ENCODE measurements around the gene FTO. TPM values are rescaled to one million over a fixed set of nuclear protein-coding genes. Genes with fewer than 3 reads are reported as not detected.

Gene FTO
- total RNA-seq, 6 experiments from 2014 or later: 93.7 to 107 (median 105) TPM

DNA sequence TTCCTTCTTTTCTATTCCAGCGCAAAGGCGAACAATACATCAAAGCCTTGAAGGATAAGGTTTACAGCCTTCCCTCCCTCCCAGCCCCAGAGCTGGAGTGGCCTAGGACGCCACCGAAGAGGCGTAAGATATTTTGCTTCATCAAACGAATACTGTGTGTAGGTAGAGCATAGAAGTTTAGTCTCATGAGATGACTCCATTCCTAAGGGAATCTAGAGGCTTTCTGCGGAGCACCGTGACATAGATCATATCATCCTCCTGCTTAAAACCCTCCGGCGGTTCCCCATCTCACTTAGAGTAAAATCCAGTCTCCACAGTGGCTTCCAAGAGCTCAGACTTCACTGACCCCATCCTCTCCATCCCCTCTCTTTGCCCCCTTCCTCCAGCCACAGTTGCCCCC is 390.7 kb downstream of the FTO start:
- Mint-ChIP-seq H3K36me3 (ENCODE audit: low read depth) (0 out of 2 replicates have a peak, but pooled peaks cover under 1% of the 10 kb centered on the region), H3K4me1 (ENCODE audit: low read depth) (no peaks in the 10 kb centered on the region), H3K9me3 (no peaks in the 10 kb centered on the region), H3K27ac (no peak overlapping the region), H3K4me3 (no peak overlapping the region), H3K27me3 (ENCODE audit: insufficient read depth) (no peaks in the 10 kb centered on the region)
- TF ChIP-seq, protein P1, sequence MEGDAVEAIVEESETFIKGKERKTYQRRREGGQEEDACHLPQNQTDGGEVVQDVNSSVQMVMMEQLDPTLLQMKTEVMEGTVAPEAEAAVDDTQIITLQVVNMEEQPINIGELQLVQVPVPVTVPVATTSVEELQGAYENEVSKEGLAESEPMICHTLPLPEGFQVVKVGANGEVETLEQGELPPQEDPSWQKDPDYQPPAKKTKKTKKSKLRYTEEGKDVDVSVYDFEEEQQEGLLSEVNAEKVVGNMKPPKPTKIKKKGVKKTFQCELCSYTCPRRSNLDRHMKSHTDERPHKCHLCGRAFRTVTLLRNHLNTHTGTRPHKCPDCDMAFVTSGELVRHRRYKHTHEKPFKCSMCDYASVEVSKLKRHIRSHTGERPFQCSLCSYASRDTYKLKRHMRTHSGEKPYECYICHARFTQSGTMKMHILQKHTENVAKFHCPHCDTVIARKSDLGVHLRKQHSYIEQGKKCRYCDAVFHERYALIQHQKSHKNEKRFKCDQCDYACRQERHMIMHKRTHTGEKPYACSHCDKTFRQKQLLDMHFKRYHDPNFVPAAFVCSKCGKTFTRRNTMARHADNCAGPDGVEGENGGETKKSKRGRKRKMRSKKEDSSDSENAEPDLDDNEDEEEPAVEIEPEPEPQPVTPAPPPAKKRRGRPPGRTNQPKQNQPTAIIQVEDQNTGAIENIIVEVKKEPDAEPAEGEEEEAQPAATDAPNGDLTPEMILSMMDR (IDR thresholded peaks at IDR 0.05): no peak
- DNase-seq: no peak

DNA sequence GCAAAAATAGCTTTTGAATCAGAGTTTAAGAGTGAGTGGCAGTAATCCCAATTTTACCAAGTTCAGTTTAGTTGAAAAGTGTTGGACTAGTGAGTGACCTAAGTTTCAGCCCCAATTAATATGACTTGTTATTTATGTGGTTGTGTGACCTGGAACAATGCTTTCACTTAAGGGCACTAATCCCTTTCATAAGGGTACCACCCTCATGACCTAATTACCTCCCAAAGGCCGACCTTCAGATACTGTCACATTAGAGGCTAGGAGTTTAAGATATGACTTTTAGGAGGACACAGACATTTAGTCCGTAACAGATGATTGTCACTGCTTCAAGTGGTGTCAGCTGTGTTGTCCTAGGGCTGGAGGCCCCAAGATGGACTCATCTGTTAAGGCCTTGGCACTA is 392.7 kb downstream of the FTO start:
- H3K36me3 Mint-ChIP-seq (ENCODE audit: low read depth): no peaks in the 10 kb centered on the region
- H3K27me3 Mint-ChIP-seq (ENCODE audit: insufficient read depth): no peaks in the 10 kb centered on the region
- no peaks in the 10 kb centered on the region for H3K4me1 Mint-ChIP-seq (ENCODE audit: low read depth)
- no peak for DNase-seq
- no peaks in the 10 kb centered on the region for H3K9me3 Mint-ChIP-seq
- no peak overlapping the region for H3K27ac Mint-ChIP-seq
- TF ChIP-seq, protein P1 (IDR thresholded peaks at IDR 0.05): no peak
- H3K4me3 Mint-ChIP-seq: no peak overlapping the region

DNA sequence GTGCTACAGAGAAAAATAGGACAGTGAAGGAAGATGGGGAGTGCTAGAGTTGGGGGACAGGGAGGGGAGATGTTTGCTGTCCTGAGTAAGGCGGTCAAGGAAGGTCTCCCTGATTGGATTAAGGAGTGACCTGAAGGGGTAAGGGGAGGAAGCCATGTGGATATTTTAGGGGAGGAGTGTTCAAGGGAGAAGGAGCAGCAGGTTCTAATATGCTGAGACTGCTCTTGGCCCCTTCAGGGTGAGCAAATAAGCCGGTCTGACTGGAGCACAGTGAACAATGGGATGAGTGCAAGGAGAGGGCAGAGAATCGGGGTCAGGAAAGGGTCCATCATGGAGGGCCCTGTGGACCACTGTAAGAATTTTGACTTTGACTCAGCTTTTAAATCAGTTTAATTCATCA is 393.8 kb downstream of the FTO start:
- TF ChIP-seq, protein P1 (IDR thresholded peaks at IDR 0.05): no peak
- Mint-ChIP-seq H3K4me3 (no peak overlapping the region), H3K4me1 (ENCODE audit: low read depth) (no peaks in the 10 kb centered on the region)

DNA sequence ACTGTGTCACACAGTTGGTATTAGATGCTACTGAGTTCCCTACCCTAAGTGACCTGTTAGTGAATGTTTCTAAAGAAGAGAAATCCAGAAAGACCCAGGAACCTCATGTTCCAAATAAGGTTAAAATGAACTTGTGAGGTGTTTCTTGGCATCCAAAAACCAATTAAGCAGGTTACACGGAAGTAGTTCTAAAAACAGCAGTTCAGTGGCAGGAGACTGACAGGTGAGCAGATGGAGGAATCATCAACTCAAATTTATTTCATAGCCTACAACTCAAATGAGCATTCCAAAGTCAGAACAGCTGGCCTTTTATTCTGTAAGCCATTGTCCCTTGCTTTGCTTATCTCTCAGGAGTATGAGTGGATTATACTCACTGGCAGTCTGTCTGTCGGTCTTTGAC is 394.3 kb downstream of the FTO start:
- Mint-ChIP-seq H3K4me3 (no peak overlapping the region), H3K27me3 (ENCODE audit: insufficient read depth) (no peaks in the 10 kb centered on the region), H3K4me1 (ENCODE audit: low read depth) (no peaks in the 10 kb centered on the region), H3K36me3 (ENCODE audit: low read depth) (no peaks in the 10 kb centered on the region), H3K9me3 (no peaks in the 10 kb centered on the region), H3K27ac (no peak overlapping the region)
- no peak for DNase-seq
- TF ChIP-seq, protein P1 (IDR thresholded peaks at IDR 0.05): no peak

More for the DNA sequence above, 393.8 kb downstream of the FTO start:
- Mint-ChIP-seq H3K9me3 (no peaks in the 10 kb centered on the region), H3K27me3 (ENCODE audit: insufficient read depth) (no peaks in the 10 kb centered on the region), H3K27ac (no peak overlapping the region), H3K36me3 (ENCODE audit: low read depth) (no peaks in the 10 kb centered on the region)
- DNase-seq: no peak

DNA sequence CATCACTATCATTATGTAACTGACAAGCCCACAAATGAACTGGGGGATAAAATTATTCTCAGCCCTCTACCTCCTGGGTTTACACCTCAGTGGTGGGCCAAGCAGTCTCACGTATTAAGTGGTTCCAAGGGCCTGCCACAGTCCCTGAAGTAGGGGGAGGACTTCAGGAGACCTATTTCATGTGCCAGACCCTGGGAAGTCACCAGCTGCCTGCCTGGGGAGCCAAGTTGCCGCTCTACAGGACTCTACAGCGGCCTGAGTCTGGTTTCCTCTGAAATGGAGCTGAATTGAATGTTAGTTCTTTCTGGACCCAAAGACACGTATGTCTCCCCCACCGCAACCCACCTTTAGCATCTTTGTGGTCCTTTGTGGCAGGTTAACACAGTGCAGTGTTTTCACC is 395.7 kb downstream of the FTO start:
- H3K9me3 Mint-ChIP-seq: no peaks in the 10 kb centered on the region
- no peak overlapping the region for H3K27ac Mint-ChIP-seq
- no peaks in the 10 kb centered on the region for H3K36me3 Mint-ChIP-seq (ENCODE audit: low read depth)
- TF ChIP-seq, protein P1 (IDR thresholded peaks at IDR 0.05): no peak
- no peaks in the 10 kb centered on the region for H3K4me1 Mint-ChIP-seq (ENCODE audit: low read depth)
- H3K27me3 Mint-ChIP-seq (ENCODE audit: insufficient read depth): no peaks in the 10 kb centered on the region
- no peak overlapping the region for H3K4me3 Mint-ChIP-seq
- no peak for DNase-seq

Measured in HFFc6 (cell line).